ENCODE measurements around the gene CRIP2.

GRCh38 chr14:105475269-105476096, 862 bp downstream of the CRIP2 start:
- TF ChIP-seq CTCF (IDR thresholded peaks at IDR 0.05) (no peak), POLR2A (IDR thresholded peaks at IDR 0.05) (no peak)

Data from right lobe of liver (tissue), 4 donors.